Neuron (in vitro differentiated cells): ENCODE data around the gene P2RY10.

Source experiments
- H2AFZ ChIP-seq: one replicate; pipeline ENCODE4 v1.6.1; 2013; ENCODE audit warnings: low read depth, mild to moderate bottlenecking, inconsistent platforms, low read length, moderate library complexity
- H3K27me3 ChIP-seq: one replicate; pipeline ENCODE4 v1.6.1; 2013; ENCODE audit warnings: low read length; ENCODE audit not compliant: insufficient read depth
- H3K36me3 ChIP-seq: one replicate; pipeline ENCODE4 v1.6.1; 2013; ENCODE audit warnings: low read length; ENCODE audit not compliant: insufficient read depth
- H3K4me1 ChIP-seq: one replicate; pipeline ENCODE4 v1.6.1; 2013; ENCODE audit warnings: low read length; ENCODE audit not compliant: insufficient read depth
- H3K4me3 ChIP-seq: 2 replicates; pipeline ENCODE4 v1.5.1; 2013; ENCODE audit warnings: mild to moderate bottlenecking, low read length, moderate library complexity
- H3K9me3 ChIP-seq: one replicate; pipeline ENCODE4 v1.6.1; 2013; ENCODE audit warnings: low read length

Gene P2RY10, protein sequence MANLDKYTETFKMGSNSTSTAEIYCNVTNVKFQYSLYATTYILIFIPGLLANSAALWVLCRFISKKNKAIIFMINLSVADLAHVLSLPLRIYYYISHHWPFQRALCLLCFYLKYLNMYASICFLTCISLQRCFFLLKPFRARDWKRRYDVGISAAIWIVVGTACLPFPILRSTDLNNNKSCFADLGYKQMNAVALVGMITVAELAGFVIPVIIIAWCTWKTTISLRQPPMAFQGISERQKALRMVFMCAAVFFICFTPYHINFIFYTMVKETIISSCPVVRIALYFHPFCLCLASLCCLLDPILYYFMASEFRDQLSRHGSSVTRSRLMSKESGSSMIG

DNA sequence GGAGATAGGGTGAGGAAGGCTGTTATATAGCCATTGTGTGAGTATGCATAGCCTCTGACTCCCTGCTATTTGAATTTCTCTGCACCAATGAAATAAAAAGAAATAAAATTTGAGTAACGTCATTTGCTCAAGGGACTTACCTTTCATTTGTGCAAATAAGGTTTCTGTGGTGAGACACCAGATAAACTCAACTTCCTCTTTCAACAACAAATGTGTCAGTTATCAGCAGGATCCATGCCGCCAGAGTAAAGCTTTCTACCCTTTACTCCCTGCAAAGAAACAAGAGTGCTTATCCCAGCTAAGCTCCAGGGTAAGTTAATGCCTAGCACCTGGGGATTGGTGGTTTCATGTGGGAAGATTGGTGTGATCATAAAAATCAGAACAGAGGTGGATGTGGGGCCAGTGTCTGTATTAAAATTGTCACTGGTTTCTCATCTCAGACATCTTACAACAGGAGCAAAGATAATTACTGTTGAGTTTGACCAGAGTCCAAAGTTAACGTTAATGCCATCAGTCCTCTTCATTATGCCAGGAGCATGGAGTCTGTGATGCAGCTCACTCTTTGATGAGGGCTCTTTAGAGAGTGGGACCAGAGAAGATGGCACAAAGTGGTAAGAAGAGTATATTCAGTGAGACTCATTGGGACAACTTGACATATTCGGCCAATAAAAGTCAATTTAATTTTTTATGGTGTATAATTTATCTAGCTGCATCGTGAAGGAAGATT, at the start of gene P2RY10:
Gene P2RY10 (plus strand): TSS at position 206 of the 727 bp plus-strand sequence. CDS start 15,130 bp downstream, outside the sequence.
- no peak within 1 kb of the TSS for H2AFZ ChIP-seq
- no peaks in the 10 kb centered on the region for H3K4me1 ChIP-seq
- no peaks in the 10 kb centered on the region for H3K36me3 ChIP-seq
- H3K27me3 ChIP-seq: no peaks in the 10 kb centered on the region
- no peaks in the 10 kb centered on the region for H3K9me3 ChIP-seq
- H3K4me3 ChIP-seq: no peak within 1 kb of the TSS

DNA sequence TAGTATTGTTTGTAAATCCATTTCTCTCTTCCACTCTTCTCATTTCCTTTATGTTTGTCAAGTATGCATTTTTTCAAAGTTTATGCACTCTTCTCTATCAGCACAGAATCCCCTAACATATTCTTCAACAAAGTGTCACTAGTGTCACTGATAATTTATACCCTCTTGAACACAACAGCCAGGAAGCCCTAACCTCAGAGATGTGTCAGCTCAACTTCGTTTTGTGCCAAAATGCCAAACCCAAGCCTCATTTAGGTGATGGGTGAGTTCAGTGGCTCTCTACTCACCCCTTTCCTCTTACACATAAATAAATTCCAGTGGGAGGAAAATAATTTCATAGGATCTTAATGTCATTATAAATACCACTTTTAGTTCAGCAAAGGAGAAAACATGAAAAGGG, 22.4 kb upstream of the P2RY10 start:
- no peak overlapping the region for H2AFZ ChIP-seq
- no peaks in the 10 kb centered on the region for H3K27me3 ChIP-seq
- no peaks in the 10 kb centered on the region for H3K9me3 ChIP-seq
- H3K4me1 ChIP-seq: no peaks in the 10 kb centered on the region
- no peak overlapping the region for H3K4me3 ChIP-seq
- H3K36me3 ChIP-seq: no peaks in the 10 kb centered on the region

DNA sequence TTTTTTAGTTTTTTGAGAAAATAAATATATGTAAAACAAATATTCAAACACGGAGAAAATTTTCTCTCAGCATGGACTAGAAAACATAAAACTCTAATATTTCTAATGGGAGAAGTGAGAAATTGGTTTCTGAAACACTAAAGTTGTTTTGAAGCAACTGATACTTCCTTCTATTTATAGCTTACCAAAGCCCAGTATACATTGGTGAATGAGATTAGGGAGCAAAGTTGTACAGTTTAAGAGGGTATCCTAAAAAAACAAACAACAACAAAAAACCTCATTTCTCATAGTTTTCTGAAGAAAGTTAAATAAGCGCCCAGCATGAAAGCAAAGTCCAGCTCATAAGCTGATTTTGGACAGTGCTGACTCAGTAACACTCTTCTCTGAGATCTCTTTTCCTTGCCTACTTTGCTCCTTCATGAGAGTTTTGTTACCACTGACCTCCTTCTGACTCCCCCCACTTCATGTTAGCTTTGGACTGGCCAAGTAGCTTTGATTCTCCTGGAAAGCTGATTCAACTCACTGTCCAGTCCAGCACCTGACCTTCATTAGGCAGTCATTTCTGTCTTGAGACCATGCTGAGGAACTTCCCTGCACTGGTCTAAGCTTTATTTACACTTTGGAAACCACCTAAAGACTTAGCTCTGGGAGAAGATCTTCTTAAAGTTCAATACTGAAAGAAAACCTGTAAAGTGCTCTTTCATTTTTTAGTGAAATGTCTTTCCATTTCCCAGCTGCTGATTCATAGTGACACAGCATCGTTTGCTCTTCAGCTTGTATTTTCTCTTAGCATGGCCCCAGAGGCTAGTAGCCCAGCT, 21.8 kb upstream of the P2RY10 start:
- H3K9me3 ChIP-seq: no peaks in the 10 kb centered on the region
- H3K4me3 ChIP-seq: no peak overlapping the region
- no peaks in the 10 kb centered on the region for H3K27me3 ChIP-seq
- H2AFZ ChIP-seq: no peak overlapping the region
- H3K36me3 ChIP-seq: no peaks in the 10 kb centered on the region
- no peaks in the 10 kb centered on the region for H3K4me1 ChIP-seq

DNA sequence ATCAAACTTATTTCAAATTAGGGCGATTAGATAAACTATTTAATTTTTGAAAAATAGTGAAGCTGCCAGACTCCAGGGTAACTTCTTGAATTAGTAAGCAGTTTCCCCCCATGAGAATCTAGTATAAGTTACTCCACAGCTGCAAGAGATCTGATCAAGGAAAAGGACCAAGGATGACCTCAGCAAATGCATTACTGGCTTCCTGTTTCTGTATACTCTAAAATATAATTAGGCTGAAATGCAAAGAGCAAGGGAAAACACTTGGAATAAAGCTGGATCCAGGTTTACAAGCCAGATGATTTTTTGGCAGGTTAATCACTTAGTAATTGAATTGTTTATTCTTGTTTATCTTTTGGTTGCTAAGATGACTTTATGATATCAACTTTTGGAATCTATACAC, 13.4 kb upstream of the P2RY10 start:
- no peak overlapping the region for H3K4me3 ChIP-seq

DNA sequence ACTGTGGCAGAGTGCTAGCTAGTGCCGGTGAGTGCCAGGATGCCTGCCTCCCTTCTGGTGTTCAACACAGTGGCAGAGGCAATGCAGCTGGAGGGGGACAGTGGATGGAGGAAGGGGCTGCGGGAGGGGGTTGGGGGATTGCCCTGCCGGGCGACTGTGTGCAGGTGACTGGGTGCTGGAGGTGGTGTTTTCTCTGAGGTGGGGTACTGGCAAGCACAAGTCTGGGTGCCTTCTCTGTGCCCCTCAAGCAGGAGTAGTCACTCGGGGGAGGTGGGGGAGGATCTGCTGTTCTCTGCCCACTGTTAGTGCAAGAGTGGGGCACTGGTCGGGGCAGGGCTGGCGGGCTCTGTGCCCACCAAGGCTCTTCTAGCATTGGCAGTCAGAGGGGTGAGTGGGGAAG, 10.3 kb upstream of the P2RY10 start:
- Histone ChIP-seq H3K4me3 (no peak overlapping the region), H3K9me3 (no peaks in the 10 kb centered on the region), H3K36me3 (no peaks in the 10 kb centered on the region), H3K27me3 (no peaks in the 10 kb centered on the region), H3K4me1 (no peaks in the 10 kb centered on the region), H2AFZ (no peak overlapping the region)

More for the DNA sequence above, 13.4 kb upstream of the P2RY10 start:
- H3K4me1 ChIP-seq: no peaks in the 10 kb centered on the region
- H3K36me3 ChIP-seq: no peaks in the 10 kb centered on the region
- H3K27me3 ChIP-seq: no peaks in the 10 kb centered on the region
- H2AFZ ChIP-seq: no peak overlapping the region
- H3K9me3 ChIP-seq: no peaks in the 10 kb centered on the region

DNA sequence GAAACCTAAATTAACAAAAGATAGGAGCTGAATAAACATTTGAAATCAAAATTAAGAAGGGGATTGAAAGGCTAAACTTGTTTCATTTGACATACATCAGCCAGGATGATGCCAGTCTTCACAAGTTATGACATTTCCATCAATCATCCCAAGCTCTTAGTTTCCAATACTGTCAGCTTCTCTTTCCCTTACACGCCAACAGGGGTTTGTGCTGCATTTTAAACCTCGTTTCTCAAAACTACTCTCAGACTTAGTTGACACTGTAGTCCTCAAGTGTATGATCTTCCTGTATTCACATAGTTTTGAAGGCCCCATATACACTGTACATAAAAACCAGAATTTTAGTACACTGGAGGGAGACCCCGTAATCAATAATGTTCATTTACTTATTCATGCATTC, 840 bp upstream of the P2RY10 start:
- no peaks in the 10 kb centered on the region for H3K36me3 ChIP-seq
- H3K4me1 ChIP-seq: no peaks in the 10 kb centered on the region
- H3K9me3 ChIP-seq: no peaks in the 10 kb centered on the region
- H3K27me3 ChIP-seq: no peaks in the 10 kb centered on the region
- no peak overlapping the region for H3K4me3 ChIP-seq
- H2AFZ ChIP-seq: no peak overlapping the region

DNA sequence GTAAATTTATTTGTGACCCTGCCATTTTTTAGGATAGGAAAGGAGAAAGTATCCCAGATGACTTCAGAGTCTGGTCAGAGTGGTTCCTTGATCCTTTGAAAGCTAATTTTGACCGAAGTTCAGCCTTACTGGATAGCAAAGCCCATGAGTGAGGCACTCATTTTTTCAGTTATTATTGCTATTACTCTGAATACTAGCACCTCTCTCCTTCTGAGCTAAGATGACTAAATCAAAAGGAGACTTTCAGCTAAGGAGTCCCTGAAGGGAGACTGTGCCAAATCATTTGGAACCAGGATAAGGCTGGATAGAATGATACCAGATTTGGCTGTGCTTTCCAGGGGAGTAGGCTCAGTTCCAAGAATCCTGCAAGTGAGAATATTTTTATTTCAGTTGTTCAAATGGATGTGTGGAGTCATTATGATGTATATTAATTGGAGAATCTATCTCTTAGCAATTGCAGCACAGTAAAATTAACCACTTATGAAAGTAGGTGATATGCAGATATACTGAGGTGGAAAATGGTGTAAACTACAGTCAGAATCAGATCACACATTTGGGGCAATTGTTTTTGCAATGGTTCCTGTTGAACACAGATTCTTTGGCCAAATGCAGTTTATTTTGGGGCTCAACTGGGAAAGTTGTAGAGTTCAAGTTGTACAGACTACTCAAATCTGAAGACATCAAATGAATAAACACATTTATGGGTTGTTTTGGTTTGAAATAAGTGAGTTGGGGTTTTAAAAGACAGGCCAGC, 1.2 kb downstream of the P2RY10 start:
- Histone ChIP-seq H3K36me3 (no peaks in the 10 kb centered on the region), H3K9me3 (no peaks in the 10 kb centered on the region), H3K27me3 (no peaks in the 10 kb centered on the region), H3K4me3 (no peak overlapping the region), H3K4me1 (no peaks in the 10 kb centered on the region), H2AFZ (no peak overlapping the region)

DNA sequence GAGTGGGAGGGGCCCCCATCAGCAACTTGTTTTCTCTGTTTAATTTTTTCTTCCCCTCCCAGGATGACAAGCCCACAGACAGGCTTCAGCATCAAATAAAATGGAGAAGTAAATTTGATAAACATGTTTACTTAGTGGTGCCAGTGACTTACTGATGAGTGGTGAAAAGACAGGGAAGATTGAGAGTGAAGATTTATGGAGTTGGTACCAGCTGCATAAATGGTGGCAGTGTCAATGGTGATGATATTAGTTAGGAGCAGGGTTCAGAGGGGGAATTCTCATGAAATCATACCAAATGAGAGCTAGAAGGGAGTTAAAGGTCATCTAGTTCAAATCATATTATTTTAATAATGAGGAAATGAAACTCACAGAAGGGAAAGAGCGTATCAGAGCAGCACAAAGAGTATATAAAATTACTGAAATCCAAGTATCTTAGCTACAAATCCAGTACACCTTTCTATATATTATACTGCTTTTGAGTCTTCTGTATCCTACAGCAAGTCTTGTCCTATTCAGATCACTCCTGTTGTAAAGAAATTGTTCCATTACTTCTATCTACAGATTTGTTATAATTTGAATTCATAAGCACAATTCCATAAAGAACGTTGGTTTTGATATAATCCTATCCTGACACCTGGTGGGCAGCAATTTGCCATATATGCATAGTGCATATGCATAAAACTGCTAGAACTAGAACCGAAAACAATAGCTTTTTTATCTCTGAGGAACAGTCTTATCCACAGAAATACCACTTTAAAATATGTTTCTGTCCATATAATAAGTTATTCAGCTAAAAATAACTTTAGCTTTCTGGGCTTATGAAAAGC, 5.0 kb downstream of the P2RY10 start:
- no peaks in the 10 kb centered on the region for H3K4me1 ChIP-seq
- H3K4me3 ChIP-seq: no peak overlapping the region

DNA sequence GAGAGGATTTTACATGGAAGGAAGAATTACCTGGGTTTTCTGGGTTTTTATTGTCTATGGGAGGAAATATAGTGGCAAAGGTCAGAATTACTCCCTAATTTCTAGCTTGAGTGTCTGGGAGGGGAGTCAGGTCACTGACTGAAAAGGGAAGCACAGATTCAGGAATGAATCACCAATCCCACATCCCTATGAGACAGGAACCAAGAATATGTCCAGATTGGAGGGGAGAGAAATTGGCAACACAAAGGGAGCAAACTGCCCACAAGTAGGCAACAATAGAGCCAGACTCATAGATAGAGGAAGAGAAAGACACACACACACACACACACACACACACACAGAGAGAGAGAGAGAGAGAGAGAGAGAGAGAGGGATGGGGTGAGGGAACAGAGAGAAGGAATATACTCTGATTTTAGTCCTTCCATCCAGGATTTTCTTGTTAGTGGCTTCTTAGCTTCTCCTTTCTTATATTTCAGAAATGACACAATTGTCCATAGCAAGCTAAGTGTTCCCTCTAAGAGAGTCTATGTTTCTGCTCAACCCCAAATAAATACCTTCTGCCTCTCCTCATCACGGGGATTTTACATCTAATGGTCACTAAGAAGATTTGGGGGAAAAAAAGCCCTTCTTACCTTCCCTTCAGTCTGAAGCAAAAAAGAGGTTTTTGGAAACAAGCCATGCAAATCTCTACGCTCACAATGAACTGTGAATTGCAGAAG, 12.0 kb downstream of the P2RY10 start:
- Histone ChIP-seq H3K27me3 (no peaks in the 10 kb centered on the region), H2AFZ (no peak overlapping the region), H3K9me3 (no peaks in the 10 kb centered on the region)

More for the DNA sequence above, 5.0 kb downstream of the P2RY10 start:
- Histone ChIP-seq H3K36me3 (no peaks in the 10 kb centered on the region), H2AFZ (no peak overlapping the region), H3K27me3 (no peaks in the 10 kb centered on the region), H3K9me3 (no peaks in the 10 kb centered on the region)

DNA sequence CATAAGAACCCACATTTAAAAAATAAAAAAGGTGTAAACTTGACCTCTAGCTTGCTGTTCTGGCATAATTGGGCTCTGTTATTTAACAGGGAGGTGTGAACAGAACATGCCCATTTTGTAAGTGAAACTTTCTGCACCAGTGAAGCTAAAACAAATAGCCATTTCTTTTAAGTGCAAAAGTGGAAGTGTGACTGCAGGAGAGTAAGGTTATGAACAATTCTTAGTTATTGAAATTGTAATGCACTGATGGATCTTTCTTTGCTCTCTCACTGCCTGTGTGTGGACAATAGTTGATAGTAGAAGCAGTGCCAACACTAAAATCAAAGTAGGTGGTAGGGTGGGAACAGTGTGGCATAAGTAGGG, 12.6 kb downstream of the P2RY10 start:
- Histone ChIP-seq H3K27me3 (no peaks in the 10 kb centered on the region), H2AFZ (no peak overlapping the region), H3K4me1 (no peaks in the 10 kb centered on the region), H3K9me3 (no peaks in the 10 kb centered on the region), H3K4me3 (no peak overlapping the region), H3K36me3 (no peaks in the 10 kb centered on the region)

More for the DNA sequence above, 12.0 kb downstream of the P2RY10 start:
- no peak overlapping the region for H3K4me3 ChIP-seq
- no peaks in the 10 kb centered on the region for H3K4me1 ChIP-seq
- no peaks in the 10 kb centered on the region for H3K36me3 ChIP-seq

DNA sequence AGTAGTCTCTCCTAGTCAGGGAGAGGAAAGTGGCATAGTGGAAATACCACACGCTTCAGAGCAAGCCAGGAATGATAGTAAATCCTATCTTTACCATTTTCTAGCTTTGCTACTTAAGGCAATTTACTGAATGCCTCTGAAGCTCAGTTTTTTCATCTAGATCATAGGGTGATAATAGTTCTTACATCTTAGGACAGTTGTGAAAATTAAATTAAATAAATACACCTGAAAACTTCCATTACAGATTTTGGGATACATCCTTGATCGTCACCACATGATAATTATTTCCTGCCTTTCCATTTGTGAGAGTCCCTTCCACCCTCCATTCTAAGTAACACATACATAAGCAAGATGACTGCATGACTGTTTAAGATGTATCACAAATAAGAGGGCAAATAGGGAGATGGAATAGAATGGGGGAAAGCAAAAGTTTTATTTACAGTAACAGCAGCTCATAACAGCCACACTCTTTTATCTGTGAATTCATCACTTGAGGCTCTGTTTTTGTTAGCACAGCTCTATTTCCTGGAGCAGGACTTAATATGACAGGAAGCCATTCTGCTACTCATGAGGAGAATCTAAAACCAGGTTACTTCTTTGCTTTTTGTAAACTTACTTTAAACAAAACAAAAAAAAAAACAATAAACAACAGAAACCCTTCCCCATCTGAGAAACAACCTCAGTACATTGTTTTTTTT, 13.4 kb downstream of the P2RY10 start:
- H3K9me3 ChIP-seq: no peaks in the 10 kb centered on the region
- H3K36me3 ChIP-seq: no peaks in the 10 kb centered on the region
- H2AFZ ChIP-seq: no peak overlapping the region
- H3K4me3 ChIP-seq: no peak overlapping the region
- no peaks in the 10 kb centered on the region for H3K4me1 ChIP-seq
- H3K27me3 ChIP-seq: no peaks in the 10 kb centered on the region
